ENCODE measurements around the gene C7orf25.
A peak's percentile ranks its signal among the peaks of the same experiment; 100 is the strongest.
"Not testable (repeated sequence)": the region's sequence is repeated elsewhere in the genome, so short reads cannot be mapped to it uniquely, and the experiment has no call there.

The C7orf25 gene

DNA sequence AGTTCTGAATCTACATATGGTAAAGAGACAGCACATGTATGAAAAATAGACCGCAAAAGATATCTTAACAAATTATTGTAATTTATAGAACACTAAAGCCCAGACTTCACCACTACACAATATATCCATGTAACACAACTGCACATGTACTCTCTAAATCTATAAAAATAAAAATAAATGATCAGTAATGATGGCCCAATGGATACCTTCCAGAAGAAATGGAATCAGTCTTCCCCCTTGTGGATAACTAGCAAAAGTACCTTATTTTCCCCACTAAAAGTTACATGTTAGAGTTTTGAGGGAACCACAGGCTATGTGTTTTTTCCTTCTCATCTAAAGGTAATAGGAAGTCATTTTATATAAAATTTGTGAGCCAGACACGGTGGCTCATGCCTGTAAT, 25.7 kb downstream of the C7orf25 start:
- DNase-seq (ENCODE audit: low read depth) = no peak
- H3K4me3 ChIP-seq (ENCODE audit: low read depth, low read length) = no peak overlapping the region
- TF ChIP-seq, protein P1, sequence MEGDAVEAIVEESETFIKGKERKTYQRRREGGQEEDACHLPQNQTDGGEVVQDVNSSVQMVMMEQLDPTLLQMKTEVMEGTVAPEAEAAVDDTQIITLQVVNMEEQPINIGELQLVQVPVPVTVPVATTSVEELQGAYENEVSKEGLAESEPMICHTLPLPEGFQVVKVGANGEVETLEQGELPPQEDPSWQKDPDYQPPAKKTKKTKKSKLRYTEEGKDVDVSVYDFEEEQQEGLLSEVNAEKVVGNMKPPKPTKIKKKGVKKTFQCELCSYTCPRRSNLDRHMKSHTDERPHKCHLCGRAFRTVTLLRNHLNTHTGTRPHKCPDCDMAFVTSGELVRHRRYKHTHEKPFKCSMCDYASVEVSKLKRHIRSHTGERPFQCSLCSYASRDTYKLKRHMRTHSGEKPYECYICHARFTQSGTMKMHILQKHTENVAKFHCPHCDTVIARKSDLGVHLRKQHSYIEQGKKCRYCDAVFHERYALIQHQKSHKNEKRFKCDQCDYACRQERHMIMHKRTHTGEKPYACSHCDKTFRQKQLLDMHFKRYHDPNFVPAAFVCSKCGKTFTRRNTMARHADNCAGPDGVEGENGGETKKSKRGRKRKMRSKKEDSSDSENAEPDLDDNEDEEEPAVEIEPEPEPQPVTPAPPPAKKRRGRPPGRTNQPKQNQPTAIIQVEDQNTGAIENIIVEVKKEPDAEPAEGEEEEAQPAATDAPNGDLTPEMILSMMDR (IDR thresholded peaks at IDR 0.05; ENCODE audit: control insufficient read depth, extremely low read depth, insufficient read depth) = peak; percentile 35

DNA sequence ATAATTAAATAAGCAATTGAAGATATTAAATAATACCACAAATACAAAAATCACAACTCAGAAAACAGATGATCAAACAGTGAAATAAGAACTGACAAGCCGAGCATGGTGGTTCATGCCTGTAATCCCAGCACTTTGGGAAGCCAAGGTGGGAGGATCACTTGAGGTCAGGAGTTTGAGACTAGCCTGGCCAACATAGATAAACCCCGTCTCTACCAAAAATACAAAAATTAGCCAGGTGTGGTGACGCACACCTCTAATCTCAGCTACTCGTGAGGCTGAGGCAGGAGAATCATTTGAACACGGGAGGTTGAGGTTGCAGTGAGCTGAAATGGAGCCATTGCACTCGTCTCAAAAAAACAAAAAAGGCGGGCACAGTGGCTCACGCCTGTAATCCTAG, 26.7 kb downstream of the C7orf25 start:
- H3K4me3 ChIP-seq (ENCODE audit: low read depth, low read length); DNase-seq (ENCODE audit: low read depth): not testable (repeated sequence)

DNA sequence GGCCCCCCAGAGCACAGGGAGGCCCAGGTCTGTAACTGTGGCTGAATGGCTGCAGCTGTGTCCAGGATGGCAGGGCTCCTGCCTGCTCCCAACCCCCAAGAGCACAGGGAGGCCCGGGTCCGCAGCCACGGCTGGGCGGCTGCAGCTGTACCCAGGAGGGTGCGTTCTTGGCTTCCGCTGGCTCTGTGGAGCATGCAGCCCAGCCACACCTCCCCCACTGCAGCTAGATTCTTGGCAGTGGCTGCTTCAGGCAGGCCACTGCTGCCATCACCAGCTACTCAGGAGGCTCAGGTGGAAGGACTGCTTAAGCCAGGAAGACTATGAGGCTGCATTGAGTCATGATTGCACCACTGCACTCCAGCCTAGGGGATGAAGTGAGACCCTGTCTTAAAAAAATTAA, 27.9 kb downstream of the C7orf25 start:
- TF ChIP-seq, protein P1 (IDR thresholded peaks at IDR 0.05; ENCODE audit: control insufficient read depth, extremely low read depth, insufficient read depth) = no peak
- no peak for DNase-seq (ENCODE audit: low read depth)
- H3K4me3 ChIP-seq (ENCODE audit: low read depth, low read length) = no peak overlapping the region

DNA sequence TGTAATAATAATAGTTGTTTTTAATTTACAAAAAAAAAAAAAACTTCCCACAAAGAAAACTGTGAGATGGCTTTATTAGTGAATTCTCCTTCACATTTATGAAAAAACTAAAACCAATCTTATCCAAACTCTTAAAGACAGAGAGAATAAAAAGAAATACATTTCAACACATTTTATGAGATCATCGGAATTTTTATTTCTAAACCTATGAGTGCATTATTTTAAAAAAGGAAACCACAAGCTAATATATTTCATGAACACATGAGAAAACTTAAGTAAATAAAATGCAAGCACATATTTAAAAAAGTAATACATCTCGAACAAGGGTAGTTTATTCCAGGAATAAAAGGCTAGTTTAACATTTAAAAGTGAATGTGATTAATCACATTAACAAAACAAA, 31.5 kb downstream of the C7orf25 start:
- no peak for DNase-seq (ENCODE audit: low read depth)
- TF ChIP-seq, protein P1 (IDR thresholded peaks at IDR 0.05; ENCODE audit: control insufficient read depth, extremely low read depth, insufficient read depth) = no peak
- no peak overlapping the region for H3K4me3 ChIP-seq (ENCODE audit: low read depth, low read length)

DNA sequence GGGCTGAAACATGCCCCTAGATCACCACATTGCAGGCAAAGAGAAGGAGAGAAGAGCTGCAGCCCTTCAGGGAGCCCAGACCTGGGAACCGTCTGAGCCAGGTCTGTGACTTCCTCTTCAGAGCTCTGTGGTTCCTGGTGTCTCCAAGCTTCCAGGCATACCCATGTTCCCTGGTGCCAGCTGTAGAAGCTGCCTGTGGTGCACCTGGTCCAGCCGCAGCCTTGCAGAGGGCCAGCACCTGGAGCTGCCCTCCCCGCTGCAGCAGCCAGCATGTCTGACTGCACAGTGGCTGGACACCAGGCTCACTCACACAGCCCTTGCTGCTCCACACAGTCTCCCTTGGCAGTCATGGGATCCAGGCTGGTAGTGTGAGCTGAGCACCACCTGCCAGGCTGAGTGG, 33.6 kb downstream of the C7orf25 start:
- no peak overlapping the region for H3K4me3 ChIP-seq (ENCODE audit: low read depth, low read length)
- TF ChIP-seq, protein P1 (IDR thresholded peaks at IDR 0.05; ENCODE audit: control insufficient read depth, extremely low read depth, insufficient read depth) = no peak
- no peak for DNase-seq (ENCODE audit: low read depth)

DNA sequence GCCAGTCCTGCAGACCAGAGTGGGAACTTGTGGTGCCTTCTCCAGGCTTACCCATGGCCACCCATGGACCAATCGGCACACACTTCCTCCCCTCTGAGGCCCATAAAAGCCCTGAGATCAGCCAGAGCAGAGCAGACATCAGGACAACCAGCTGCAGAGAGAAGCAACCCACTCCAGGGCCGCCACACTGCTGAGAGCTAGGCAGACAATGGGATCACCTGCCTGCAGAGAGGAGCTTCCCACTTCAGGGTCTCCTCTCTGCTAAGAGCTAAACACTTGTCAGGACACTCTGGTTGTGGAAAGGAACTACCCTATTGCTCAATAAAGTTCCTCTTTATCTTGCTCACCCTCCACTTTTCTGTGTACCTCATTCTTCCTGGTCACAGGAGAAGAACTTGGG, 34.0 kb downstream of the C7orf25 start:
- no peak overlapping the region for H3K4me3 ChIP-seq (ENCODE audit: low read depth, low read length)
- DNase-seq (ENCODE audit: low read depth) = no peak
- TF ChIP-seq, protein P1 (IDR thresholded peaks at IDR 0.05; ENCODE audit: control insufficient read depth, extremely low read depth, insufficient read depth) = no peak

DNA sequence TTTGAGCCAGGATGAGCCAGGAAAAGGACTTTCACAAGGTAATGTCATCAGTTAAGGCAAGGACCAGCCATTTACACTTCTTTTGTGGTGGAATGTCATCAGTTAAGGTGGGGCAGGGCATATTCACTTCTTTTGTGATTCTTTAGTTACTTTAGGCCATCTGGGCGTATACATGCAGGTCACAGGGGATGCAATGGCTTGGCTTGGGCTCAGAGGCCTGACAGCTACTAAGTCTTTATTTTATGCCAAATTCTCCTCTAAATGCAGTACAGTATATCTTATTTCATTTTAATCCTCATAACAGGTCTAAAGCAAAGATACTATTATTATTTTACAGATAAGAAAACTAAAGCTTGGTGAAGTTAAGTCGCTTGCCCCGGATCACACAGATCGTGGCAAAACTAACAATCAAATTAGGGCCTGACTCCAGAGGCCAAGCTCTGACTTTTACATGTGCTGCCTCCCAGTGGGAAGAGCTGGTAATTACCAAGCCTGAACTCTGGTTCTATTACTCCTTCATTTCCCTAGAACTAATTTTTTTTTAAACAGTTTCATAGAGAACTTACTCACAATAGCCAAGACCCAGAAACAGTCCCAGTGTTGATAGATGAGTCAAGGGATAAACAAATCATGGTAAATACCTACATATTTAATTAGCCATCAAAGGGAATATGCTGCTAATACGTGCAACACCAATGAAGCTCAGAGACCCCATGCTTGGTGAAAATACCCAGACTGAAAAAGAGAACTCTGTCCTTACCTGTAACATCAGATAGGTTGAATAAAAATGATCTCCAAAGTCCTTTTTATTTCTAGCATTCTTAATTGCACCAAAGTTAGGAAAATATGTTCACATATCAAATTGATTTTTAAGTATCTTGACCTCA, 35.4 kb downstream of the C7orf25 start:
- no peak for DNase-seq (ENCODE audit: low read depth)
- no peak overlapping the region for H3K4me3 ChIP-seq (ENCODE audit: low read depth, low read length)
- TF ChIP-seq, protein P1 (IDR thresholded peaks at IDR 0.05; ENCODE audit: control insufficient read depth, extremely low read depth, insufficient read depth) = peak; percentile 82
